Measurements from ENCODE around the gene HPS5.
A peak's percentile ranks its signal among the peaks of the same experiment; 100 is the strongest.
"Not testable (repeated sequence)": the region's sequence is repeated elsewhere in the genome, so short reads cannot be mapped to it uniquely, and the experiment has no call there.

HPS5 gene

DNA sequence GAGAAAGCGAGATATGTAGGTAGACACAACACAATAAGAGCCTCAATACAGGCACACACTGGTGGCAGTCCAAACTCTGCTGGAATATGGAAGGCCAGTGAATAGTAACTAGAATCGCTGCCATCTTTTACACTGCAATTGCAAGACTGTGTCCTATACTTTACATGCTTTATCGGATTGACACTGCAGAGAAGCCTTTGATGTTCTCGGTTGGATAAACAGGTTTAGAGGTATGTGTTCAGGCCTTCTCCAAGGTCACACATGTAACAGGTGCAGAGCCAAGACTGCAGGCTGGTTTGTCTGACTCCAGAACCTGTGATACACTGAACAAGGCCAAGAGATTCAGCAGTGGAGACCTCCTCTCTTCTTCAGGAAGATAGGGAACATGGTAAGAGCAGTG is 50.7 kb downstream of the HPS5 start:
- no peak for DNase-seq (ENCODE audit: low read depth)

DNA sequence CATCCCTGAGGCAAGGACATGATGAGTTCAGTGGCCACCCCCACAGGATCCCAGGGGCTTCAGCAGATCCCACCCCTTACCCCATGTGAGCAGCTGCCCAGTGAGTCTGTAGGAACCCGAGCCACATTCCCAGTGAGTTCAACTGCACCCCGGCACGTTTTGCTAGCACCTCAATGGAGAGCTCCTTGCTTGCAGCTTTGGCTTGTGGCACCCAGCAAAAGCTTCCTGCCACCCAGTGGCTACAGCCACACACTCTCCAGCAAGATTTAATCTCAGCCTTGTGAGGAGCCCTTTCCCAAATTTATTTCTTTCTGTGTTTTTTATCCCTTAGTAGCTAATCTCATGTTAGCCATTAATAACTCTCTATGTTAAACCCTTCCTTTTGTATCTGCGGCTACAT is 51.8 kb downstream of the HPS5 start:
- no peak for DNase-seq (ENCODE audit: low read depth)

DNA sequence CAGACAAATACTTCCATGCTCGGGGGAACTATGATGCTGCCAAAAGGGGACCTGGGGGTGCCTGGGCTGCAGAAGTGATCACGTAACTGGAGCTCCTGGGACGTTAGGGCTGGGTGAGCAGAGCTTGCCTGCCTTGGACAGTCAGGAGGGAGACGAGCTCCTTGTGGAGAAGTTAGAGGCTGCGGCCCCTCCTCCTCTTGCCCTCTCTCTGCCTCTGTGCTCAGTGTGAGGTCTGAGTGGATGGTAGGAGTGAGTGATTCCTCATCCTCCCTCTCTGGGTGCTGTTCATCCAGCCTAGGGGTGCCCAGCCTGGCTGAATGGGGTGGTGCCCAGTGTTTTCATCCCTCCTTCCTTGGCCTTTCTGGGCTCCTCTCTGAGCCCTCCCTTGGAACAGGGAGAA is 52.7 kb downstream of the HPS5 start:
- not testable (repeated sequence) for DNase-seq (ENCODE audit: low read depth)

DNA sequence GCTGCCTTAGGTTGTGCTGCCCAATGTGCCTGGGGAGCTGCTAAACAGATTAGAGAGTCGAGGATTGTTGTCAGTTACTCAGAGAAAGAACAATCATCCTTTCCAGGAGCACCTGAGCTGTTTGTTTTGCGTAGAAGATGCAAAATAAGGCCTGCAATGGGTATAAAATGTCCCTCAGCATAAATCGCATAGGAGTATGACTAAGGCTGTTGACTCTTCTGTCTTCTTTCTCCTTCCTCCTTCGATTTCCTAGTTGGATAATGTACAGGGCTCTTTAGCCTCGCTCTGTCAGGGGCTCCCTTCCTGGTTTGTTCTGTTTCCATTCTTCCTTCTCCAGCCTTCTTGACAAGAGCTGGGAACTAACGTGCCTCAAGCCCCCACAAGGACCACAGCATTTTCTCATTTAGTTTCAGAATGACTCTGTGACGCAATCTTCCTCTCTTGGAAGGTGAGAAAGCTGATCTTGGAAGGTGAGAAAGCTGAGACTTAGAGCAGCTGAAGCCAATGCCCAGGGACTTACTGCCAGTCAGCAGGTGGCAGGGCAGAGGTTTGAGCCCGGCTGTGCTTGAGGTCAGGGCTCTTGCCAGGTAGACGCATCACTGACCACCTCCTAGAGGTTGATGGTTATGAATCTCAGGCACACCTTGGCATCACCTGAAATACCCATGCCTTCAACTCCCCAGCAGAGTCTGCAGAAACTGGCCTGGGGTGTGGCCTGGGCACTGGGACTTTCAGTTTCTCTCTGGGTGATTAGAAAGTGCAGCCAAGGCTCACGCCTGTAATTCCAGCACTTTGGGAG is 54.4 kb downstream of the HPS5 start:
- DNase-seq (ENCODE audit: low read depth): not testable (repeated sequence)

DNA sequence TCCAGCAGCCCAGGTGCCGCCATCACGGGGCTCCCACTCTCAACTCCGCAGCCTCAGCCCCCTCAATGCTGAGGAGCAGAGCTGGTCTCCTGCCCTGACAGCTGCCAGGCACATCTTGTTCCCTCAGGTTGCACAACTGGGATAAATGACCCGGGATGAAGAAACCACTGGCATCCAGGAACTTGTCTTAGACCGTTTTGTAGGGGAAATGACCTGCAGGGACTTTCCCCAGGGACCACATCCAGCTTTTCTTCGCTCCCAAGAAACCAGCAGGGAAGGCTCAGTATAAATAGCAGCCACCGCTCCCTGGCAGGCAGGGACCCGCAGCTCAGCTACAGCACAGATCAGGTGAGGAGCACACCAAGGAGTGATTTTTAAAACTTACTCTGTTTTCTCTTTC is 56.0 kb downstream of the HPS5 start, which contains the start of gene SAA1:
Gene SAA1, plus strand, starts transcription at position 316 of the 400 bp plus-strand sequence. CDS start 624 bp downstream, outside the sequence.
- no peak for DNase-seq (ENCODE audit: low read depth)

DNA sequence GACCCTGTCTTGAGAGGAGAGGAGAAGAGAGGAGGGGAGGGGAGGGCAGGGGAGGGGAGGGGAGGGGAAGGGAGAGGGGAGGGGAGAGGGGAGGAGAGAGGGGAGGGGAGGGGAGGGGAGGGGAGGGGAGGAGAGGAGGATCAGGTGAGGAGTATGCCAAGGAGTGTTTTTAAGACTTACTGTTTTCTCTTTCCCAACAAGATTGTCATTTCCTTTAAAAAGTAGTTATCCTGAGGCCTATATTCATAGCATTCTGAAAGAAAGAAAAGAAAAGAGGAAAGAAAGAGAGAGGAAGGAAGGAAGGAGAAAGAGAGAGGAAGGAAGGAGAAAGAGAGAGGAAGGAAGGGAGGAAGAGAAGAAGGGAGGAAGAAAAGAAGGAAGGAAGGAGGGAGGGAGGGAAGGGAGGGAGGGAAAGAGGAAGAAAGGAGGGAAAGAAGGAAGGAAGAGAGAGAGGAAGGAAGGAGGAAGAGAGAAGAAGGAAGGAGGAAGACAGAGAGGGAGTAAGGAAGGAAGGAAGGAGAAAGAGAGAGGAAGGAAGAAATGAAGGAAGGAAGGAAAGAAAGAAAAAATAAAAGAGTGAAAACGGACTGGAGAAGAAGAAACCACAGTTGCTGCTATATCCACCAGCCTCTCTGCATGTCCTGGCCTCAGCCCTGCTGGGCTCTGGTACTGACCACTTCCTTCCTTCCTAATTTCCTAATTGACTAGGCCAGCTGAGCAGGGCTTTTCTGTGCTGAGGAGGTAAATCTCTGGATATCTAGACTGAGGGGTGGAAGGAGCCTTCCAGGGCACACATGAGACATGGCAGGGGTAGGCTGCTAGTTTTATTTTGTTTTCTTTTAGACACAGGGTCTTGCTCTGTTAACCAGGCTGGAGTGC is 57.0 kb downstream of the HPS5 start:
- no peak for DNase-seq (ENCODE audit: low read depth)

DNA sequence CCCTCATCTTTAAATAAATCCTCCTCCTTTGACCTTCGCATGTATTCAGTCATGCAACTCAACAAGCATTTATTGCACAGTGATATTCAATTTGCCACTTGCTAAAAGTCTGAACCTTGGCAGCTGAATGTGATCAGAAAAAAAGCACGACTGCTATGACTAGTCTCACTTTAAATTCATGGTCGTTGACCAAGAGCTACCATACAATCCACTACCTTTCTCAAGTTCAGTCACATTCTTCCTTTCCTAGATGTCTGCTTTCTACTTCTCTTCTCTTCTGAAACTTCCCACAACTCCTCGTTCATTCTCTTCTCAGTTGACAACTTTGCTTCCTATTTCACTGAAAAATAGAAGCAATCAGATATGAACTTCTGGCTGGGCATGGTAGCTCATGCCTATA is 57.9 kb downstream of the HPS5 start:
- no peak for DNase-seq (ENCODE audit: low read depth)

DNA sequence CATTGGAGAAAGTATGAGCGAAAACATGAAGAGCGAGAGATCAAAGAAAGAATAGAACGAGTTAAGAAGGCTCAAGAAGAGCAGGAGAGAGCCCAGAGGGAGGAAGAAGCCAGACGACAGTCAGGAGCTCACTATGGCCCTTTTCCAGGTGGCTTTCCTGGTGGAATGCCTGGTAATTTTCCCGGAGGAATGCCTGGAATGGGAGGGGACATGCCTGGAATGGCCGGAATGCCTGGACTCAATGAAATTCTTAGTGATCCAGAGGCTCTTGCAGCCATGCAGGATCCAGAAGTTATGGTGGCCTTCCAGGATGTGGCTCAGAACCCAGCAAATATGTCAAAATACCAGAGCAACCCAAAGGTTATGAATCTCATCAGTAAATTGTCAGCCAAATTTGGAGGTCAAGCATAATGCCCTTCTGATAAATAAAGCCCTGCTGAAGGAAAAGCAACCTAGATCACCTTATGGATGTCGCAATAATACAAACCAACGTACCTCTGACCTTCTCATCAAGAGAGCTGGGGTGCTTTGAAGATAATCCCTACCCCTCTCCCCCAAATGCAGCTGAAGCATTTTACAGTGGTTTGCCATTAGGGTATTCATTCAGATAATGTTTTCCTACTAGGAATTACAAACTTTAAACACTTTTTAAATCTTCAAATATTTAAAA is 59.1 kb downstream of the HPS5 start:
- DNase-seq (ENCODE audit: low read depth): not testable (repeated sequence)

DNA sequence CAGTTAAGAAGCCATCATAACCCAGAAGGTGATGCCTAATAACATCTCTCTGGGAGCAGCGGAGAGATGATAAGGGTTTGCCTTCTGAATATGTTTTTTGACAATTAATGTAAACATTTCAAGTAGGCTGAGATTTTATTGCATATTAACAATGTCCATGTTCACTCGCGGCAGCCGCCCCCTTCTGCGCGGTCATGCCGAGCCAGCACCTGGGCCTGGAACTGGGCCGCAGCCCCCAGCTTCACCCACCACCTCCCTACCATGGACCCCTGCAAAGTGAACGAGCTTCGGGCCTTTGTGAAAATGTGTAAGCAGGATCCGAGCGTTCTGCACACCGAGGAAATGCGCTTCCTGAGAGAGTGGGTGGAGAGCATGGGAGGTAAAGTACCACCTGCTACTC is 60.2 kb downstream of the HPS5 start:
- no peak for DNase-seq (ENCODE audit: low read depth)

DNA sequence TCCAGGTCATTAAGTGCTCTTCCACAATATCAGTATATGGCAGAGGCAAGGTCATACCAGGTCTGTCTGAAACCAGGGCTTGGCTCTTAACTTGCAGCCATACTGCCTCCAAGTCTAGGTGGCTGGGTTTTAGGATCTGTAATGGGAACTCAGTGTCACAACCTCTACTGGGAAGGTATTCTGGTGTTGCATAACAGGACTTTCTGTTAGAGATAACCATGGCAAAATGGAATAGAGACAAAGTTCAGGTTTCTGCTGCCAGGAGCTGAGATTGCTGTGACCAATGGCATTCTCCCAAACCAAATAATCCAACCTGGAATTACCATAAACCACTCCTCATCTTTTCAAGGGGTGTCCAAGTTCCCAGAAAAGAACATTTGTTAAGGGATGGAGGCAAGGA is 62.7 kb downstream of the HPS5 start:
- no peak for DNase-seq (ENCODE audit: low read depth)

DNA sequence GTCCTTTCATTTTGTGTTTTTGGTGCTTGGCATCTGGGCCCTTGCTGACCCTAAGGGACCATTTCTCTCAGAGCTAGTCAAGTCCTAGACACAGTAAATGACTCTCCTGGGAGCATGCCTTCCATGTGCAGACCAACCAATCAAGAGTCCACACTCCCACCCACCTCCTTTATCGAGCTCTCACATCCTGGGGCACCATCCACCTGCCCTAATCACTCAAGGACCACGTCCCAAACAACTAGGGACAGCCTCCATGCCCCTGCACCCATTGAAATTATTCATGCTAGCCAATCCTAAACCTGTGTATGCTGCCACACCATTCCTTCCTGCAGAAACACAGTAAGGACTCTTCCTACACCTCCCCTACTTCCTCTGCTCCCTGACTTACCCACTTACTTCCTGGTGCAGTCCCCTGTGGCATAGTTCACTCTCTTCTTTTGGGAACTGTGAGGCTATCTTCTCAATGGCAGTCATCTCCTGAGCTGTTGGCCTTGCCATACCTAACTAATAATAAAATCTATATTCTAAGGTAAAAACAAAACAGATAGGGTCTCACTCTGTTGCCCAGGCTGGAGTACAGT is 67.1 kb downstream of the HPS5 start:
- DNase-seq (ENCODE audit: low read depth): no peak

DNA sequence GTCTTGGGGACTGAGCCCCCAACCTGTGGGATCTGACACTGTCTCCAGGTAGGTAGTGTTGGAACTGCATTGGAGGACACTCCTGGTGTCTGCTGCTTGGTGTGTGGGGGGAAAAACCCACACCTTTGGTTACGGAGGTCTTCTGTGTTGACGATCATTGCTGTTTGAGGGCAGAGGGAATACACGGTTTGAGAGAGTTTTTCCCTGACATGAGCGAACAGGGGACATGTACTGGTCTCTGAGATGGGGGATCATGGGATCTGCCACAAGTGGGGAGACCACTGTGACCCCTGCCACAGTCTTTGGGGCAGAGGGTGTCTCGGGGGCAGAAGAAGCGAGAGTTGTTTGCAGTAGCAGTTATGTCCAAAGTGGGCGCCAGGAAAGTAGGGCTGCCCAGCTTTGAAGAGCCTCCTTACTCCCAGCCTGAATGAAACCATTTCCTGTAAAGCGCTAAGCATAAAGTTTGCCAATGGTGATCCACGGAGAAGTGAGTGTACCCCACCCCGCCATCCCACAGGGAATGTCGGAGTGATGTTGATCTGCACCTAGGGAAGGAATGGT is 68.1 kb downstream of the HPS5 start:
- no peak for DNase-seq (ENCODE audit: low read depth)

DNA sequence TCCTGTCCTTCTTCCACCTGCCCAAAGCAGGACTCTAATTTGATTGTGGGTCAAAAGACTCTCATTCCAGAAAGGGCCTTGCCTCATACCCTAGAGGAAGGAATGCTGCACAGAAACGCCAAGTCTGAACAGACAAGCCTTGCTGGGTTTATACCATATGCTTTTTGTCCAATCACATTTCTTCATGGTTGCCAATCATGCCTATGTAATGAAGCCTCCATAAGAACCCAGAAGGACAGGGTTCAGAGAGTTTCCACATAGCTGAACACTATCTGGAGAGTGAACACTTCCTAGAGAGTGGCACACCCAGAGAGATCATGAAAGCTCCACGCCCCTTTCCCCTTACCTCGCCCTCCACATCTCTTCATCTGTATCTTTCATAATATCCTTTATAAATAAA is 68.7 kb downstream of the HPS5 start:
- DNase-seq (ENCODE audit: low read depth): no peak

DNA sequence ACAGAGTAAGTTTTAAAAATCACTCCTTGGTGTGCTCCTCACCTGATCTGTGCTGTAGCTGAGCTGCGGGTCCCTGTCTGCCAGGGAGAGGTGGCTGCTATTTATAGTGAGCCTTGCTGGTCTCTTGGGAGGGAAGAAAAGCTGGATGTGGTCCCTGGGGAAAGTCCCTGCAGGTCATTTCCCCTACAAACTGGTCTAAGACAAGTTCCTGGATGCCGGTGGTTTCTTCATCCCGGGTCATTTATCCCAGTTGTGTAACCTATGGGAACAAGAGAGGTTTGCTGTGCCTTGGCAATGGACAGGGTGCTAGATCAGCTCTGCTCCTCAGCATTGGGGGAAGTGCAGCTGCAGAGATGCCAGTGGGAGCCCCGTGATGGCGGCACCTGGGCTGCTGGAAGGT is 73.4 kb downstream of the HPS5 start, which contains the start of gene SAA2:
Gene SAA2, minus strand, starts transcription at position 108 of the 400 bp plus-strand sequence. CDS start 657 bp downstream, outside the sequence.
- DNase-seq (ENCODE audit: low read depth): no peak

DNA sequence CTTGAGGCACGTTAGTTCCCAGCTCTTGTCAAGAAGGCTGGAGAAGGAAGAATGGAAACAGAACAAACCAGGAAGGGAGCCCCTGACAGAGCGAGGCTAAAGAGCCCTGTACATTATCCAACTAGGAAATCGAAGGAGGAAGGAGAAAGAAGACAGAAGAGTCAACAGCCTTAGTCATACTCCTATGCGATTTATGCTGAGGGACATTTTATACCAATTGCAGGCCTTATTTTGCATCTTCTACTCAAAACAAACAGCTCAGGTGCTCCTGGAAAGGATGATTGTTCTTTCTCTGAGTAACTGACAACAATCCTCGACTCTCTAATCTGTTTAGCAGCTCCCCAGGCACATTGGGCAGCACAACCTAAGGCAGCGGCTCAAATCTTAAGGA is 74.8 kb downstream of the HPS5 start:
- not testable (repeated sequence) for DNase-seq (ENCODE audit: low read depth)

DNA sequence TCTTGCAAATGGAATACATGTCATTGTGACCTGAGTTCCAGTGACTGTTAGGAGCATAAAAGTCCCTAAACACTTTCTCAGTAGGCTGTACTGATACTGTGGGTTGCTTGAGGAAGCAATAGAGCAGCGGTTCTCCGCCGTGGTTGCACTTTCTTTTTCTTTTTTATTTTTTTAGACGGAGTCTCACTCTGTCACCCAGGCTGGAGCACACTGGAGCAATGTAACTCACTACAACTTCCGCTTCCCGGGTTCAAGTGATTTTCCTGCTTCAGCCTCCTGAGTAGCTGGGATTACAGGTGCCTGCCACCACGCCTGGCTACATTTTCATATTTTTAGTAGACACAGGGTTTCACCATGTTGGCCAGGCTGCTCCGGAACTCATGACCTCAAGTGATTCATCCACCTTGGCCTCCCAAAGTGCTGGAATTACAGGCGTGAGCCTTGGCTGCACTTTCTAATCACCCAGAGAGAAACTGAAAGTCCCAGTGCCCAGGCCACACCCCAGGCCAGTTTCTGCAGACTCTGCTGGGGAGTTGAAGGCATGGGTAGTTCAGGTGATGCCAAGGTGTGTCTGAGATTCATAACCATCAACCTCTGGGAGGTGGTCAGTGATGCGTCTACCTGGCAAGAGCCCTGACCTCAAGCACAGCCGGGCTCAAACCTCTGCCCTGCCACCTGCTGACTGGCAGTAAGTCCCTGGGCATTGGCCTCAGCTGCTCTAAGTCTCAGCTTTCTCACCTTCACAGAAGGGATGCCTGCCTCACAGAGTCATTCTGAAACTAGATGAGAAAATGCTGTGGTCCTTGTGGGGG is 75.4 kb downstream of the HPS5 start:
- not testable (repeated sequence) for DNase-seq (ENCODE audit: low read depth)

DNA sequence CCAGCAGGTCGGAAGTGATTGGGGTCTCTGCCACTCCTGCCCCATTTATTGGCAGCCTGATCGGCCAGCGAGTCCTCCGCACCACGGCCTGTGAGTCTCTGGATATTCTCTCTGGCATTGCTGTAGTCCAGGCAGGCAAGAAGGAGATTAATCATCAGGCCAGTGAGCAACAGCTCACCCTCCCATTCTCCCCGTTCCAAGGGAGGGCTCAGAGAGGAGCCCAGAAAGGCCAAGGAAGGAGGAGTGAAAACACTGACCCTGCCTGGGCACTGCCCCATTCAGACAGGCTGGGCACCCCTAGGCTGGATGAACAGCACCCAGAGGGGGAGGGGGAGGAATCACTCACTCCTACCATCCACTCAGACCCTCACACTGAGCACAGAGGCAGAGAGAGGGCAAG is 76.5 kb downstream of the HPS5 start:
- no peak for DNase-seq (ENCODE audit: low read depth)

DNA sequence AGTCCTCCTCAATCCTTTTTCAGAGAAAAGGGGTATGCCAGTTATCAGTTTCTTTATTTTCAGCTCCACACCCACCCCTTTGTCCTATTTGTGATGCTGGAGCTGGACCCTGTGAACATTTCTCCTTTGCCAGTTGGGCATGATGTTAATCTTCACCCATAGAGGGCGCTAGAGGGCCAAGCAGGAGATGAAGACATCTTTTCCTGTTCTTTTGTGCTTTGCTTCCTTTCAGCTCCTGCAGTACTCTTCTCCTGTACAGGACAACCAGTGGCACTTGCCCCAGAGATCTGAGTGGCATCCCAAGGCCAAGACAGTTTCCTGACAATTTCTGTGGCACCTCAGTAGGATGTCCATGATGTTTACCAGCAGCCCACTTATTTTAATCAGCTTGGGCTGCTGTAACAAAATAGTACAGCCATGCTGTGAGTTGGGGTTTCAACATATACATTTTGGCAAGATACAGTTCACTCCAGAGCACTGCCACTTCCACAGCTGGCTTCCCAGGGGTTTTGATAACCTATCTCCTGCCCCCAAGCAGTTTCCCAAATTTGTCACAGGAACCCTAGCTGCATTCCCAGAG is 78.1 kb downstream of the HPS5 start:
- peak; percentile 7 for DNase-seq (ENCODE audit: low read depth)

DNA sequence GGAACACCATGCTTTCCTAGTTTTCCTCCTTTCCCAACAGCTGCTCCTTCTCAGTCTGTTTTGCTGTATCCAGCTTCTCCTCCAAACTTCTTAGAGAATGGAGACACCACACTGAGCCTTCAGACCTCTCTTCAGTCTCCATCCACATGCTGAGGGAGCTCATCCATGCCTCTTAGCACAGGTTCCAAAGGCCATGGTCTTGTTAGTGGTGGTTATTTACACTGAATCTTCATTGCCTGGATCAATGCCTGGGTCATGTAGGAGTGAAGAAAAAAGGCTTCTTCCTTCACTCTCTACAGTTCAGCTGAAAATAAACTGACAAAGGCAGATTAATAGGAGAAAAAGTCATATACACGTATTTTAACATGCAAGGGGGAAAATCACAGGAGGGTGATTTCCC is 82.3 kb downstream of the HPS5 start:
- DNase-seq (ENCODE audit: low read depth): no peak

DNA sequence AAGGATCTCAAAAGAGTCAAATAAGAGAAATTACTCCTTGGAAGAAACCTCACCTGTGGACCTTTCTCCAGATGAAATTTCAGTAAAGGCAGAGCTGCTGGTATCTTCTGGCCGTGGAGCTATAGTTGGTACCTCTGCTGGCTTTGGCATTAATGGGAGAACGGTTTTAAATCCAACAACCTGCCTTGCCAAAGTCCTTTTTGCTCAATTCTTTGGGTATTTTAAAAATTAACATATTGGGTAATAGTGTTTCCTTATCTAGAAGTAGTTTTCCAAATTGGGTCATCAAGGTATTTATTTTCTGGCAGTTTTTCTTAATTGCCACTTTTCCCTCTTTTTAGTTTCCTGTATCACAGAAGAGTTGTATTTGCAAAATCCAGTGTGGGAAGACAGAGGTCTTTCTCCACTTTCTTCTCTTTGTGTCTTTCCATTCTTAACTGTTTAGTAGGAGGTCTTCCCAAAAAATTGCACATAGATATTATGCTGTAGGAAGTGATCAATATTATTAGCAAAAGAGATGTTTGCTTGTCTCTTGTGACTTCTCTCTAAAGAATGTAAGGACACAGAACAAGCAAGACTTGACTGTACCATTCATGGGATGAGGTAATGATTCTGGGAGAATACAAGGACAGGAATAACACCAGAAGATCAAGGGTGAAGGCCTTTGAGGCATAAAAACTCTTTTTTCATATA is 85.1 kb downstream of the HPS5 start, which contains the start of gene SAA4:
Gene SAA4, minus strand, starts transcription at position 139 of the 693 bp plus-strand sequence. CDS start 876 bp downstream, outside the sequence.
- no peak for DNase-seq (ENCODE audit: low read depth)

Measured in stimulated activated CD8-positive, alpha-beta memory T cell treated with anti-CD3 and anti-CD28 coated beads, Interleukin-15, amount 100 ng/mL, for 24 hours (primary cell).